Measurements from ENCODE around the gene MIS18A.

The MIS18A gene

GRCh38 chr21:32252136-32252535 is 26.7 kb downstream of the MIS18A start:
- no peak for DNase-seq (ENCODE audit: low read depth)

GRCh38 chr21:32249511-32250280 is 29.2 kb downstream of the MIS18A start:
- DNase-seq (ENCODE audit: low read depth), result no peak

- no peak for DNase-seq (ENCODE audit: low read depth)
Observed at GRCh38 chr21:32248571-32249461, 30.0 kb downstream of the MIS18A start.

GRCh38 chr21:32246571-32247140 is 32.2 kb downstream of the MIS18A start:
- DNase-seq (ENCODE audit: low read depth), result no peak

GRCh38 chr21:32245971-32246370 is 32.9 kb downstream of the MIS18A start:
- no peak for DNase-seq (ENCODE audit: low read depth)

GRCh38 chr21:32240851-32241687 is 37.8 kb downstream of the MIS18A start:
- DNase-seq (ENCODE audit: low read depth), result no peak

- DNase-seq (ENCODE audit: low read depth), result no peak
Observed at GRCh38 chr21:32239551-32239950, 39.3 kb downstream of the MIS18A start.

GRCh38 chr21:32238063-32238462 is 40.8 kb downstream of the MIS18A start:
- DNase-seq (ENCODE audit: low read depth), result no peak

- DNase-seq (ENCODE audit: low read depth), result no peak
Observed at GRCh38 chr21:32237021-32237420, 41.8 kb downstream of the MIS18A start.

- no peak for DNase-seq (ENCODE audit: low read depth)
Observed at GRCh38 chr21:32233722-32234301, 45.0 kb downstream of the MIS18A start.

GRCh38 chr21:32233055-32233546 is 45.7 kb downstream of the MIS18A start:
- DNase-seq (ENCODE audit: low read depth), result no peak

- DNase-seq (ENCODE audit: low read depth), result no peak
Observed at GRCh38 chr21:32226444-32226843, 52.4 kb downstream of the MIS18A start.

Measured in activated T-helper 1 cell treated with Interleukin-2 at 50 U/mL for 16 hours (primary cell).